H1 (cell line): Measurements from ENCODE around the gene AOPEP. TPM values are rescaled to one million over a fixed set of nuclear protein-coding genes. Genes with fewer than 3 reads are reported as not detected.

ENCODE experiments used
- CTCF ChIA-PET: fragments of 300-600 bp; sonication (Branson Sonifier 250); formaldehyde crosslinking; loops from one replicate; lab custom pipeline; 2021; ENCODE audit not compliant: partially characterized antibody; lab: Charles Lee
- POLR2A ChIA-PET: fragments of 300-600 bp; sonication (Branson Sonifier 250); formaldehyde crosslinking; loops from one replicate; lab custom pipeline; 2021; ENCODE audit warnings: inconsistent platforms; ENCODE audit not compliant: partially characterized antibody; lab: Charles Lee
- DNase-seq, 2 experiments: peaks; one replicate each; pipeline versions ENCODE4 v3.0.0 to v3.0.0-alpha.2; 2010 to 2022; ENCODE audit warnings: low spot score in 2 of 2, low read depth in 1 of 2, mixed read lengths in 1 of 2
- FAIRE-seq: peaks from 2 replicates; lab custom pipeline; 2011; peaks lifted over from hg19 to GRCh38; lab: Jason Lieb, UNC
- H2AFZ ChIP-seq: 2 replicates; pipeline ENCODE4 v1.8.1; 2012; ENCODE audit warnings: low read length, inconsistent platforms
- H2AK5ac ChIP-seq: 2 replicates; pipeline ENCODE4 v1.6.1; 2013; ENCODE audit warnings: low read depth, low read length
- H2BK120ac ChIP-seq: replicated peaks from 2 replicates; pipeline ENCODE3; 2013; ENCODE audit warnings: low read depth, low read length, inconsistent platforms
- H2BK12ac ChIP-seq: 2 replicates; pipeline ENCODE4 v1.6.1; 2013; ENCODE audit warnings: low read depth, low read length
- H2BK15ac ChIP-seq: 2 replicates; pipeline ENCODE4 v1.6.1; 2013; ENCODE audit warnings: low read length
- H2BK20ac ChIP-seq: 2 replicates; pipeline ENCODE4 v1.6.1; 2013; ENCODE audit warnings: low read length
- H2BK5ac ChIP-seq: 2 replicates; pipeline ENCODE4 v1.6.1; 2013; ENCODE audit warnings: low read depth, low read length
- H3K14ac ChIP-seq: 2 replicates; pipeline ENCODE4 v1.6.1; 2013; ENCODE audit warnings: inconsistent platforms; ENCODE audit not compliant: insufficient read length
- H3K18ac ChIP-seq: 2 replicates; pipeline ENCODE4 v1.6.1; 2013; ENCODE audit warnings: low read length; ENCODE audit errors: extremely low read depth
- H3K23ac ChIP-seq: 2 replicates; pipeline ENCODE4 v1.6.1; 2013; ENCODE audit warnings: inconsistent platforms; ENCODE audit not compliant: insufficient read length
- H3K23me2 ChIP-seq: 2 replicates; pipeline ENCODE4 v1.6.1; 2013; ENCODE audit warnings: low read depth, low read length
- H3K27ac ChIP-seq: 2 replicates; pipeline ENCODE4 v1.6.1; 2011; ENCODE audit warnings: low read depth, low read length, inconsistent platforms
- H3K27me3 ChIP-seq, 4 experiments: replicated peaks in 1 of 4; 1 replicate in 1 of 4; 2 replicates in 3 of 4; pipeline versions ENCODE4 v1.6.1 to v1.8.1; 2011 to 2013; ENCODE audit warnings: low read length in 3 of 4, mild to moderate bottlenecking in 3 of 4, inconsistent platforms in 2 of 4, mixed read lengths in 2 of 4, moderate library complexity in 1 of 4; ENCODE audit not compliant: control insufficient read depth in 3 of 4, insufficient read depth in 3 of 4; ENCODE audit errors: extremely low read depth in 1 of 4
- H3K36me3 ChIP-seq, 4 experiments: 2 replicates each; pipeline versions ENCODE4 v1.6.1 to v1.8.1; 2011 to 2013; ENCODE audit warnings: mild to moderate bottlenecking in 4 of 4, low read length in 3 of 4, moderate library complexity in 2 of 4, control low read depth in 1 of 4, inconsistent platforms in 1 of 4; ENCODE audit not compliant: insufficient read depth in 4 of 4, control insufficient read depth in 2 of 4
- H3K4ac ChIP-seq: replicated peaks from 2 replicates; pipeline ENCODE3; 2013; ENCODE audit warnings: low read length, low read depth, mixed read lengths, inconsistent platforms; ENCODE audit not compliant: insufficient read length
- H3K4me1 ChIP-seq, 4 experiments: replicated peaks in 1 of 4; 1 replicate in 1 of 4; 2 replicates in 3 of 4; pipeline versions ENCODE4 v1.6.1 to v1.8.1; 2011 to 2013; ENCODE audit warnings: low read length in 3 of 4, inconsistent platforms in 2 of 4, mixed read lengths in 1 of 4; ENCODE audit not compliant: insufficient read depth in 4 of 4, control insufficient read depth in 3 of 4
- H3K4me2 ChIP-seq, 2 experiments: 2 replicates each; pipeline versions ENCODE4 v1.6.1 to v1.8.1; 2011 to 2013; ENCODE audit warnings: low read depth in 2 of 2, low read length in 2 of 2, control low read depth in 1 of 2, inconsistent platforms in 1 of 2, mild to moderate bottlenecking in 1 of 2; ENCODE audit not compliant: insufficient read depth in 1 of 2
- H3K4me3 ChIP-seq, 4 experiments: fragments of 200-600, 300-600 bp in 1 of 4; sonication (generic), shearing (Covaris generic), sonication (Bioruptor Twin) in 1 of 4; 2 replicates each; pipeline versions ENCODE4 v1.5.1 to v1.8.1; 2011 to 2016; ENCODE audit warnings: low read length in 4 of 4, low read depth in 3 of 4, control low read depth in 2 of 4, inconsistent platforms in 2 of 4, mild to moderate bottlenecking in 2 of 4, mixed read lengths in 1 of 4, moderate library complexity in 1 of 4; ENCODE audit not compliant: insufficient read depth in 2 of 4; ENCODE audit errors: extremely low read depth in 1 of 4
- H3K56ac ChIP-seq: replicated peaks from 2 replicates; pipeline ENCODE3; 2013; ENCODE audit warnings: low read depth, mild to moderate bottlenecking, mixed read lengths, low read length, inconsistent platforms; ENCODE audit not compliant: insufficient read length
- H3K79me1 ChIP-seq: 2 replicates; pipeline ENCODE4 v1.6.1; 2013; ENCODE audit warnings: low read depth, low read length, control low read depth
- H3K79me2 ChIP-seq, 2 experiments: 2 replicates each; pipeline versions ENCODE4 v1.6.1 to v1.8.1; 2012 to 2013; ENCODE audit warnings: low read length in 2 of 2, mild to moderate bottlenecking in 2 of 2, inconsistent platforms in 1 of 2; ENCODE audit not compliant: insufficient read depth in 2 of 2, control insufficient read depth in 1 of 2
- H3K9ac ChIP-seq, 4 experiments: replicated peaks in 1 of 4; 1 replicate in 1 of 4; 2 replicates in 3 of 4; pipeline versions ENCODE4 v1.6.1 to v1.8.1; 2011 to 2013; ENCODE audit warnings: low read depth in 3 of 4, low read length in 3 of 4, control low read depth in 2 of 4, mild to moderate bottlenecking in 2 of 4, moderate library complexity in 2 of 4, inconsistent platforms in 1 of 4; ENCODE audit errors: extremely low read depth in 1 of 4
- H3K9me3 ChIP-seq, 2 experiments: 2 replicates each; pipeline versions ENCODE4 v1.6.1 to v1.8.1; 2012 to 2013; ENCODE audit warnings: mild to moderate bottlenecking in 2 of 2, moderate library complexity in 2 of 2, control low read depth in 1 of 2, inconsistent platforms in 1 of 2, low read depth in 1 of 2, low read length in 1 of 2, mixed read lengths in 1 of 2; ENCODE audit not compliant: insufficient read depth in 2 of 2
- H4K20me1 ChIP-seq, 2 experiments: replicated peaks in 1 of 2; 2 replicates each; pipeline versions ENCODE3 to v1.8.1; 2011 to 2013; ENCODE audit warnings: inconsistent platforms in 2 of 2, low read length in 2 of 2, mild to moderate bottlenecking in 1 of 2; ENCODE audit not compliant: insufficient read depth in 2 of 2, control insufficient read depth in 1 of 2
- H4K5ac ChIP-seq: 2 replicates; pipeline ENCODE4 v1.6.1; 2013; ENCODE audit warnings: low read length, low read depth, mixed read lengths, inconsistent platforms; ENCODE audit not compliant: insufficient read length
- H4K8ac ChIP-seq: 2 replicates; pipeline ENCODE4 v1.8.0; 2013; ENCODE audit warnings: mild to moderate bottlenecking, moderate library complexity, low read length, inconsistent platforms; ENCODE audit not compliant: insufficient read depth; ENCODE audit errors: extremely low read depth
- H4K91ac ChIP-seq: replicated peaks from 2 replicates; pipeline ENCODE3; 2013; ENCODE audit warnings: low read length, mixed read lengths, inconsistent platforms; ENCODE audit not compliant: insufficient read length
- KDM4A ChIP-seq: IDR thresholded peaks from one replicate; pipeline ENCODE4 v1.7.1; 2012; ENCODE audit warnings: low read depth, mild to moderate bottlenecking, moderate library complexity, low read length, inconsistent platforms; ENCODE audit not compliant: severe bottlenecking
- WGBS, 2 experiments: shearing (Covaris generic) in 1 of 2; methylation state at CpG; one replicate each; pipeline versions ENCODE4 v1.1.6 to v1.1.7; 2013 to 2015; ENCODE audit warnings: low lambda C conversion rate in 2 of 2, mixed read lengths in 2 of 2, inconsistent platforms in 1 of 2, low coverage in 1 of 2, missing lambda C conversion rate in 1 of 2; ENCODE audit not compliant: insufficient replicate concordance in 2 of 2, insufficient coverage in 1 of 2, insufficient read length in 1 of 2; ENCODE audit errors: extremely low coverage in 1 of 2, missing lambda C conversion rate in 1 of 2; 5-methylcytosine and 5-hydroxymethylcytosine counted together
- polyA plus RNA-seq, 7 experiments: library from polyadenylated mRNA; depleted of rRNA in 3 of 7; stranded (reverse) in 5 of 7; unstranded in 2 of 7; fragments of >200 nt in 5 of 7; fragments of 200-250 nt in 2 of 7; gene quantifications; 1 replicate in 5 of 7; 2 replicates in 1 of 7; 4 replicates in 1 of 7; pipeline versions ENCODE4 v1.2.1 to v1.2.3, GENCODE V29; 2011 to 2013; ENCODE audit warnings: missing spikeins in 2 of 7, mixed read lengths in 2 of 7
- total RNA-seq: library from RNA; stranded (reverse); fragmentation: NEBNext Ultra II Directional; extraction: Animal tissue kit (Norgen Biotek cat#: 25700); gene quantifications from 2 replicates; pipeline ENCODE4 v1.2.1, GENCODE V29; 2021

The AOPEP gene
- total and polyA plus RNA-seq, 2 of the 8 experiments (the other 6 are each of a cell fraction or from before 2014, with no cell fraction given): 6.1 to 14.3 TPM

DNA sequence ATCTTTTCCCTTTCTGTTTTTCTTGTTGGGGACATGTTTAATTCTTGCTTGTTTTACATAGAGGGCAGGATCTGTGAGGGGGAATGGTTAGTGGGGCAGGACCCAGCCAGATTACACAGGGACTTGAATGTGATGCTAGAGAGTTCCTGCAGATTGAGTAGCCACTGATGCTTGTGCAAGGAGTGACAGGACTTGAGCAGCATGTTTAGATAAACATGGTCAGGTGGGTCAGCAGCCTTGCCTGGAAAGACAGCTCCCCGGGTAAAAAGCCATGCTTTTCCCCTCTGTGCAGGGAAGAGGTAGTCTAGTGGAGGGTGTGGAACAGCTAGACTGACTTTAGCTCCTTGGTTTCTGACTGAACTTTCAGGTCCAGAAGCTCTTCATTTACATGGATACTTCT lies 261.2 kb downstream of the AOPEP start:
- Histone ChIP-seq H2AFZ (no peak overlapping the region), H3K23me2 (no peaks in the 10 kb centered on the region), H3K18ac (no peak overlapping the region), H3K14ac (no peak overlapping the region), H3K27ac (no peak overlapping the region), H4K91ac (no peak overlapping the region), H4K20me1 (no peaks in the 10 kb centered on the region), H3K9ac (no peak overlapping the region), H3K9me3 (no peaks in the 10 kb centered on the region), H3K23ac (no peak overlapping the region), H4K5ac (no peak overlapping the region), H3K27me3 (no peaks in the 10 kb centered on the region), H2BK20ac (no peak overlapping the region), H2AK5ac (no peak overlapping the region), H2BK15ac (no peak overlapping the region), H3K36me3 (no peaks in the 10 kb centered on the region), H3K79me1 (no peaks in the 10 kb centered on the region), H3K4me3 (no peak overlapping the region), H3K4ac (no peak overlapping the region), H3K4me2 (no peak overlapping the region), H2BK12ac (no peak overlapping the region), H3K79me2 (no peaks in the 10 kb centered on the region), H3K4me1 (no peaks in the 10 kb centered on the region), H4K8ac (no peak overlapping the region), H2BK120ac (no peak overlapping the region), H2BK5ac (no peak overlapping the region), H3K56ac (no peak overlapping the region)
- FAIRE-seq (no peak), DNase-seq (no peak)
- POLR2A ChIA-PET: no interaction called here
- WGBS, 2 experiments: 90% methylated on average over 1 of the region's 1 CpG; no CpG with 5 or more reads in 1 of the 2 experiments
- CTCF ChIA-PET: interaction anchor here (0.6 to 1.4 kb wide), 4 partner anchors 8 to 1118 kb away, joined by 3 to 4 read pairs (median 3); no protein-coding TSS in a partner anchor
- TF ChIP-seq KDM4A: no peak
